ENCODE results near the gene PIP. TPM values are rescaled to one million over a fixed set of nuclear protein-coding genes. Genes with fewer than 3 reads are reported as not detected.
"Not testable (repeated sequence)": the region's sequence is repeated elsewhere in the genome, so short reads cannot be mapped to it uniquely, and the experiment has no call there.

PIP gene
- total RNA-seq, 1 experiment from 2014 or later: not detected

DNA sequence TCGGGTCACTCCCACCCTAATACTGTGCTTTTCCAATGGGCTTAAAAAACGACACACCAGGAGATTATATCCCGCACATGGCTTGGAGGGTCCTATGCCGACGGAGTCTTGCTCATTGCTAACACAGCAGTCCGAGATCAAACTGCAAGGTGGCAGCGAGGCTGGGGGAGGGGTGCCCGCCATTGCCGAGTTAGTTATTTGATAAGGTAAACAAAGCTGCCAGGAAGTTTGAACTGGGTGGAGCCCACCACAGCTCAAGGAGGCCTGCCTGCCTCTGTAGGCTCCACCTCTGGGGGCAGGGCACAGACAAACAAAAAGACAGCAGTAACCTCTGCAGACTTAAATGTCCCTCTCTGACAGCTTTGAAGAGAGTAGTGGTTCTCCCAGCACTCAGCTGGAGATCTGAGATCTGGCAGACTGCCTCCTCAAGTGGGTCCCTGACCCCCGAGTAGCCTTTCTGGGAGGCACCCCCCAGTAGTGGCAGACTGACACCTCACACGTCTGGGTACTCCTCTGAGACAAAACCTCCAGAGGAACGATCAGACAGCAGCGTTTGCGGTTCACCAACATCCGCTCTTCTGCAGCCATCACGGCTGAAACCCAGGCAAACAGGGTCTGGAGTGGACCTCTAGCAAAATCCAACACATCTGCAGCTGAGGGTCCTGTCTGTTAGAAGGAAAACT, 43.2 kb upstream of the PIP start:
- not testable (repeated sequence) for H3T11ph ChIP-seq (ENCODE audit: low read length); H3K9ac ChIP-seq (ENCODE audit: extremely low read depth, insufficient read length, low read length); H2AFZ ChIP-seq (ENCODE audit: low read length); H3K27me3 ChIP-seq (ENCODE audit: insufficient read depth, low read length); H3K14ac ChIP-seq (ENCODE audit: insufficient read depth, low read length); H2BK5ac ChIP-seq (ENCODE audit: insufficient read length, low read length); H3K9me3 ChIP-seq (ENCODE audit: control insufficient read depth, low read depth, low read length); H3K79me2 ChIP-seq (ENCODE audit: insufficient read depth, low read length); H3K4me1 ChIP-seq (ENCODE audit: insufficient read depth, low read length); H3K27ac ChIP-seq (ENCODE audit: insufficient read length, low read depth, low read length); H4K91ac ChIP-seq (ENCODE audit: insufficient read length, low read depth, low read length); H2BK12ac ChIP-seq (ENCODE audit: insufficient read length, low read depth, low read length); H3K23ac ChIP-seq (ENCODE audit: insufficient read length, low read depth, low read length); H3K23me2 ChIP-seq (ENCODE audit: insufficient read length, low read depth, low read length, poor library complexity, severe bottlenecking); H3K4ac ChIP-seq (ENCODE audit: low read depth, low read length); H4K5ac ChIP-seq (ENCODE audit: insufficient read length, low read depth, low read length); H3K27ac Mint-ChIP-seq; H4K8ac ChIP-seq (replicated peaks; ENCODE audit: insufficient read length, low read depth, low read length); H3K4me2 ChIP-seq (ENCODE audit: insufficient read depth, insufficient read length, low read length); H4K20me1 ChIP-seq (ENCODE audit: control insufficient read depth, insufficient read depth, insufficient read length); H3K18ac ChIP-seq (ENCODE audit: insufficient read length, low read depth, low read length); H3K79me1 ChIP-seq (ENCODE audit: insufficient read depth, low read depth, low read length, poor library complexity, severe bottlenecking); H3K27me3 Mint-ChIP-seq (ENCODE audit: low read depth); H2BK15ac ChIP-seq (ENCODE audit: low read depth, low read length); H2BK120ac ChIP-seq (ENCODE audit: low read depth, low read length, poor library complexity, severe bottlenecking); H3K4me1 Mint-ChIP-seq; DNase-seq; H2AK5ac ChIP-seq (ENCODE audit: insufficient read length, low read length); H3K56ac ChIP-seq (ENCODE audit: insufficient read length, low read depth, low read length); H3K4me3 Mint-ChIP-seq; H2BK20ac ChIP-seq (ENCODE audit: low read depth, low read length, poor library complexity, severe bottlenecking)
- Mint-ChIP-seq H3K9me3 (peaks cover 23 to 29% of the 10 kb centered on the region in 2 experiments), H3K36me3 (ENCODE audit: insufficient read depth in 1 of 3, low read depth in 3 of 3) (peaks cover 8 to 16% (median 11%) of the 10 kb centered on the region in 3 experiments; a peak in 6 of 7 replicates)
- no CpG with 5 or more reads among the region's 16 CpGs for WGBS (ENCODE audit: extremely low coverage, insufficient read length, low lambda C conversion rate)

Data from H9 (cell line).